CD4-positive, alpha-beta T cell (primary cell): Measurements from ENCODE around the gene FST. TPM values are rescaled to one million over a fixed set of nuclear protein-coding genes. Genes with fewer than 3 reads are reported as not detected.

Experiments
- ATAC-seq: fragments of 200-7000 bp; cut with Tn5 transposase; one replicate; pipeline ENCODE4 v1.10.0; 2022; ENCODE audit warnings: mild to moderate bottlenecking; ENCODE audit not compliant: poor library complexity
- CTCF ChIA-PET: fragments of 350-600 bp; sonication (Branson Sonifier 250); formaldehyde crosslinking; loops from one replicate; lab custom pipeline; 2021; ENCODE audit warnings: antibody characterized with exemption, inconsistent platforms; lab: Charles Lee
- POLR2A ChIA-PET: fragments of 350-600 bp; sonication (Branson Sonifier 250); formaldehyde crosslinking; loops from one replicate; lab custom pipeline; 2021; ENCODE audit warnings: antibody characterized with exemption, inconsistent platforms; lab: Charles Lee
- DNase-seq, 14 experiments: peaks; one replicate each; pipeline ENCODE4 v3.0.0-alpha.2; 2013 to 2020; ENCODE audit warnings: mixed read lengths in 2 of 14
- H3K27ac ChIP-seq, 2 donors: one replicate each; pipeline versions ENCODE4 v1.5.1 to v1.7.0; 2013; ENCODE audit warnings: low read length in 2 of 2, low read depth in 1 of 2, mild to moderate bottlenecking in 1 of 2
- H3K27me3 ChIP-seq, 2 experiments: 1 replicate in 1 of 2; 2 replicates in 1 of 2; pipeline versions ENCODE4 v1.6.1 to v1.7.0; 2013; ENCODE audit warnings: low read length in 2 of 2, control low read depth in 1 of 2, mild to moderate bottlenecking in 1 of 2, moderate library complexity in 1 of 2; ENCODE audit not compliant: insufficient read depth in 2 of 2, control insufficient read depth in 1 of 2
- H3K36me3 ChIP-seq: one replicate; pipeline ENCODE4 v1.6.1; 2013; ENCODE audit warnings: low read length, control low read depth; ENCODE audit not compliant: insufficient read depth
- H3K4me1 ChIP-seq: one replicate; pipeline ENCODE4 v1.6.1; 2013; ENCODE audit warnings: low read length, control low read depth; ENCODE audit not compliant: insufficient read depth
- H3K4me3 ChIP-seq: one replicate; pipeline ENCODE4 v1.5.1; 2013; ENCODE audit warnings: mild to moderate bottlenecking, low read length, moderate library complexity
- H3K9me3 ChIP-seq, 2 experiments: 1 replicate in 1 of 2; 2 replicates in 1 of 2; pipeline versions ENCODE4 v1.6.1 to v1.7.0; 2013; ENCODE audit warnings: low read length in 2 of 2, mild to moderate bottlenecking in 2 of 2, control low read depth in 1 of 2, moderate library complexity in 1 of 2; ENCODE audit not compliant: control insufficient read depth in 1 of 2, insufficient read depth in 1 of 2
- H3K27ac Mint-ChIP-seq: one replicate; pipeline ENCODE4 v1.8.0; 2020; ENCODE audit warnings: mixed read lengths
- H3K27me3 Mint-ChIP-seq: one replicate; pipeline ENCODE4 v1.8.0; 2021; ENCODE audit warnings: mixed read lengths
- H3K36me3 Mint-ChIP-seq: one replicate; pipeline ENCODE4 v1.8.0; 2021; ENCODE audit warnings: low read depth, mixed read lengths
- H3K4me1 Mint-ChIP-seq: one replicate; pipeline ENCODE4 v1.8.0; 2021; ENCODE audit warnings: low read depth, mixed read lengths
- H3K4me3 Mint-ChIP-seq: one replicate; pipeline ENCODE4 v1.8.0; 2020; ENCODE audit warnings: mild to moderate bottlenecking, mixed read lengths
- H3K9me3 Mint-ChIP-seq: one replicate; pipeline ENCODE4 v1.8.0; 2020; ENCODE audit warnings: mixed read lengths
- intact Hi-C, 2 experiments: fragments of 100-400 bp; cut with DNase I in 1 of 2; cut with micrococcal nuclease in 1 of 2; formaldehyde crosslinking; loops; one replicate each; pipeline versions ENCODE4 v1.15.1 to v1.9.0; 2023 to 2025; cut with DNase I, micrococcal nuclease
- total RNA-seq, 174 experiments: library from RNA in 2 of 174; stranded (reverse) in 2 of 174; gene quantifications; one replicate each; pipeline ENCODE4 v1.2.3 and lab custom pipeline; 2021 to 2026
- TF ChIP-seq, protein P1 (sequence below): fragments of 200-600 bp; IDR thresholded peaks from one replicate; pipeline ENCODE4 v1.8.0; 2022; ENCODE audit warnings: antibody characterized with exemption, mild to moderate bottlenecking

Gene FST
- total RNA-seq, 2 experiments from 2014 or later: 0.67 to 0.99 TPM

DNA sequence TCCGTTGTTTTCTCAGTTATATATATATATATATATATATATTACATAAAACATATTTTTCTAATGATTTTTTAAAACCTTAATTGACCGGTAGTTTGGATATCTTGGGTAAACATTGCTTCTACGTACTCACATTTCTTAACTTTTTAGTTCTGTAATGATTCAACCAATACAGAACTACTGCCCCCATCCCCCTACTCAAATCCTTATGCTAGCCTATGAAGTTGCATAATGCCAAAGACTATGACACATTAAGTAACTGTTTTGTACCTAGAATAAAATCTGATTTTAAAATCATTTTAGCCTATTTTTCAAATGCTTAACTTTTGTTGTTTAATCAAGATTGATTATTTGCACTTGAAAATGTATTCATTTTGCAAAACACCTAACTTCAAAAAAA, 4.4 kb upstream of the FST start:
- Mint-ChIP-seq H3K9me3 (no peaks in the 10 kb centered on the region), H3K27me3 (peaks cover 68% of the 10 kb centered on the region), H3K27ac (no peak overlapping the region), H3K36me3 (peaks cover 5% of the 10 kb centered on the region), H3K4me3 (no peak overlapping the region), H3K4me1 (peaks cover 20% of the 10 kb centered on the region)
- Histone ChIP-seq H3K4me1 (peaks cover 20% of the 10 kb centered on the region), H3K27ac (no peak overlapping the region), H3K4me3 (no peak overlapping the region), H3K36me3 (no peaks in the 10 kb centered on the region), H3K27me3 (peaks cover 21 to 57% of the 10 kb centered on the region in 2 experiments), H3K9me3 (no peaks in the 10 kb centered on the region)
- ChIA-PET POLR2A (no interaction called here), CTCF (interaction anchor here (1.7 kb wide), 1 partner anchor 108 kb away, joined by 3 read pairs; no protein-coding TSS in a partner anchor)
- DNase-seq (no peak), ATAC-seq (no peak)
- intact Hi-C loops: loop anchor here in 1 of 2 experiments (5.0 kb wide), 1 partner anchor 751 kb away; no protein-coding TSS in a partner anchor
- TF ChIP-seq, protein P1, sequence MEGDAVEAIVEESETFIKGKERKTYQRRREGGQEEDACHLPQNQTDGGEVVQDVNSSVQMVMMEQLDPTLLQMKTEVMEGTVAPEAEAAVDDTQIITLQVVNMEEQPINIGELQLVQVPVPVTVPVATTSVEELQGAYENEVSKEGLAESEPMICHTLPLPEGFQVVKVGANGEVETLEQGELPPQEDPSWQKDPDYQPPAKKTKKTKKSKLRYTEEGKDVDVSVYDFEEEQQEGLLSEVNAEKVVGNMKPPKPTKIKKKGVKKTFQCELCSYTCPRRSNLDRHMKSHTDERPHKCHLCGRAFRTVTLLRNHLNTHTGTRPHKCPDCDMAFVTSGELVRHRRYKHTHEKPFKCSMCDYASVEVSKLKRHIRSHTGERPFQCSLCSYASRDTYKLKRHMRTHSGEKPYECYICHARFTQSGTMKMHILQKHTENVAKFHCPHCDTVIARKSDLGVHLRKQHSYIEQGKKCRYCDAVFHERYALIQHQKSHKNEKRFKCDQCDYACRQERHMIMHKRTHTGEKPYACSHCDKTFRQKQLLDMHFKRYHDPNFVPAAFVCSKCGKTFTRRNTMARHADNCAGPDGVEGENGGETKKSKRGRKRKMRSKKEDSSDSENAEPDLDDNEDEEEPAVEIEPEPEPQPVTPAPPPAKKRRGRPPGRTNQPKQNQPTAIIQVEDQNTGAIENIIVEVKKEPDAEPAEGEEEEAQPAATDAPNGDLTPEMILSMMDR: no peak

DNA sequence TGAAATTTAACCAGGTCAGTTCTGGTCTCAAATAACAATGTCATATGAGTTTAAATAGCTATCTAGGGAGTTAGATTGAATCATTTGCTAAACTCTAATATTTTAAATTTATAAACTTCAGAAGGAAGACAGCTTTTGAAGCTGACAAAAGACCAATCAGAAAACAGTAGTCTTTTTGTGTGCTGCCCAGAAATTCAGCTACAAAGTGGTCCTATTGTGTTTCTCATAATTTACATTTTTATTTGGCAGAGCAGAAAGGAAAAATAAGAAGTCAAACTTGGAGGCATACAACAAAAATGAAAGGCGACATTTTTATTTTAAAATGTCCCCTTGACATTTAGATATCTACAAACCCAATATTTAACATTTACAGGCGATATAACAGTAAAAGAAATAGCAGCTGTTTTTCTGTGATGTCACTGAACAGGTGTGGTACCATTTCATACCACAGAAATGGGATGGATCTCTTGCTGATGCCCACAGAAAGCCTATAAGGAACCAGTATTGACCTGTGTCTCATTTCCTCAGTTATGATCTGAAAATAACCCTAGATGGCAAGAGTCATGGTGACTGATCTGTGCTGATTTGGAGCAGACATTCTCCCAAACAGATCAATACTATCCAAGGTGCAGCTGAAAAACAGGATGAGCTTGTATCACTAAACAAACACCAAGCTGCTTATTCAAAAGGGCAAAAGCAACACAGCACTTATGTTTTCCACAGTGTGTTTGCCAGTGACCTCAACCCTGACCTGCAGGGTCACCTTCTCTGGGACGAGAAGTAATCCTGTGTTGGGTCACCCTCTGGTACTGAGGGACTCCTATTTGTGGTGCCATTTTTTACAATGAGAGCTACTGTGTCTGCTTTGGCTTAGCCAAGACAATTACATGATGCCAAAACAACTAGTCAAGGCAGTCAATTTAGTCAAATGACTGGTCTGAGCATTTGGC, 3.6 kb upstream of the FST start:
- Histone ChIP-seq H3K4me1 (peaks cover 25% of the 10 kb centered on the region), H3K4me3 (no peak overlapping the region), H3K27me3 (peaks cover 24 to 64% of the 10 kb centered on the region in 2 experiments), H3K36me3 (no peaks in the 10 kb centered on the region), H3K27ac (no peak overlapping the region), H3K9me3 (no peaks in the 10 kb centered on the region)
- Mint-ChIP-seq H3K36me3 (peaks cover 5% of the 10 kb centered on the region), H3K27ac (no peak overlapping the region), H3K9me3 (no peaks in the 10 kb centered on the region), H3K4me1 (peaks cover 26% of the 10 kb centered on the region), H3K27me3 (peaks cover 68% of the 10 kb centered on the region), H3K4me3 (peak overlapping the region; percentile 20)
- TF ChIP-seq, protein P1: no peak
- intact Hi-C loops: loop anchor here in 1 of 2 experiments (5.0 kb wide), 1 partner anchor 750 kb away; no protein-coding TSS in a partner anchor
- ChIA-PET CTCF (interaction anchor here (1.7 kb wide), 1 partner anchor 107 kb away, joined by 3 read pairs; no protein-coding TSS in a partner anchor), POLR2A (no interaction called here)
- DNase-seq (no peak), ATAC-seq (no peak)

DNA sequence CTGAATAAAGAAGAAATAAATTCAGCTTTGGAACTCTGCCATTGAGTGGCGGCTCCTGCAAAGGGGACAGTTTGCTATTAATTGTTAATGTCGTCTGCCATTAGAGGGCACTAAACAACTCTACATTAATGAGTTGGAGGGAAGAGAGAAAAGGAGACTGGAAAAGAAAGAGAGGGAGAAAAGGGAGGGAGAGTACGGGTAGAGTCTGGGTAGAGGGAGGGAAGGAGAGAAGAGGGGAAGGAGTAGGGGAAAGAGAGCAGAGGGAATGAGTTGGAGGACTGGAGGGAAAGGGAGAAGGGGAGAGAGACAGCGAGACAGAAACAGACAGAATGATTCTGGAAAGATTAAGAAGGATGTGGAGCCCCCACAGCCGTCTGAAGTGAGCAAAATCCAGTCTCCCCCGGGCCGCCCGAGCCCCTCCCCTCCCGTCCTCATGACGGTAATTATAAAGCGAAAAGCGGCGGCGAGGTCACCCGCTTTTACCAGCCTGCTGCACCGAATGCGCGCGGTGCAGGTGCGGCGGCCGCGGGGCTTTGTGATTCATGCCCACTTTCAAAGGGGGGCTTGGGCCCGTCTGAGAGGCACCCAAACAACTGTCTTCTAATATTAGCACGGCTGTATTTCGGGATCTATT, 1.9 kb upstream of the FST start:
- Histone ChIP-seq H3K4me3 (peak overlapping the region; percentile 44), H3K4me1 (peaks cover 40% of the 10 kb centered on the region), H3K36me3 (no peaks in the 10 kb centered on the region), H3K27me3 (peaks cover 29 to 59% of the 10 kb centered on the region in 2 experiments), H3K9me3 (peaks cover 0 to 4% of the 10 kb centered on the region in 2 experiments), H3K27ac (no peak overlapping the region)
- no peaks in the 10 kb centered on the region for H3K9me3 Mint-ChIP-seq
- intact Hi-C loops: loop anchor here in 1 of 2 experiments (5.0 kb wide), 1 partner anchor 749 kb away; no protein-coding TSS in a partner anchor
- peak overlapping the region; percentile 84 for H3K4me3 Mint-ChIP-seq
- H3K27me3 Mint-ChIP-seq: peaks cover 75% of the 10 kb centered on the region
- TF ChIP-seq, protein P1: peak; percentile 63
- DNase-seq (peak in 4 of 14 experiments; percentile 5 to 42 (median 38)), ATAC-seq (no peak)
- no peak overlapping the region for H3K27ac Mint-ChIP-seq
- H3K36me3 Mint-ChIP-seq: peaks cover 10% of the 10 kb centered on the region
- peaks cover 43% of the 10 kb centered on the region for H3K4me1 Mint-ChIP-seq
- ChIA-PET CTCF (no interaction called here), POLR2A (interaction anchor here (1.0 kb wide), 1 partner anchor 373 kb away, joined by 3 read pairs; no protein-coding TSS in a partner anchor)
